Neural crest cell (in vitro differentiated cells): ENCODE results near the gene DNAJC13. TPM values are rescaled to one million over a fixed set of nuclear protein-coding genes. Genes with fewer than 3 reads are reported as not detected.
"Not testable (repeated sequence)": the region's sequence is repeated elsewhere in the genome, so short reads cannot be mapped to it uniquely, and the experiment has no call there.

ENCODE experiments used
- DNase-seq: peaks from one replicate; pipeline ENCODE4 v3.0.0; 2021; ENCODE audit warnings: low read depth, mixed read lengths, low spot score
- H3K27ac Mint-ChIP-seq: one replicate; pipeline ENCODE4 v1.8.0; 2021; ENCODE audit warnings: mild to moderate bottlenecking, mixed read lengths; ENCODE audit not compliant: unreplicated experiment
- H3K27me3 Mint-ChIP-seq: 2 replicates; pipeline ENCODE4 v1.8.0; 2021; ENCODE audit warnings: low read depth, mild to moderate bottlenecking, mixed read lengths
- H3K36me3 Mint-ChIP-seq: 2 replicates; pipeline ENCODE4 v1.8.0; 2021; ENCODE audit warnings: low read depth, mild to moderate bottlenecking, mixed read lengths
- H3K4me1 Mint-ChIP-seq: 2 replicates; pipeline ENCODE4 v1.8.0; 2021; ENCODE audit warnings: mixed read lengths
- H3K4me3 Mint-ChIP-seq: one replicate; pipeline ENCODE4 v1.8.0; 2021; ENCODE audit warnings: mild to moderate bottlenecking, mixed read lengths
- H3K9me3 Mint-ChIP-seq: 2 replicates; pipeline ENCODE4 v1.8.0; 2021; ENCODE audit warnings: mixed read lengths
- CTCF ChIP-seq: fragments of 200-600 bp; sonication (generic); conservative IDR thresholded peaks from 2 replicates; pipeline ENCODE4 v1.5.0; 2021; ENCODE audit warnings: antibody characterized with exemption, mild to moderate bottlenecking
- total RNA-seq: library from RNA; stranded (reverse); gene quantifications from 2 replicates; pipeline ENCODE4 v1.2.1, GENCODE V29; 2021

The DNAJC13 gene
- total RNA-seq, 1 donor from 2014 or later, result 36.0 TPM

- DNase-seq, result no peak
- Mint-ChIP-seq H3K9me3 (no peaks in the 10 kb centered on the region), H3K27me3 (no peaks in the 10 kb centered on the region), H3K4me3 (no peak overlapping the region), H3K4me1 (peaks cover 8% of the 10 kb centered on the region), H3K27ac (no peak overlapping the region), H3K36me3 (peaks cover 2% of the 10 kb centered on the region)
- no peak for TF ChIP-seq CTCF
These were observed 31.0 kb upstream of the DNAJC13 start for GRCh38 chr3:132386259-132386658.

- not testable (repeated sequence) for DNase-seq, H3K4me1 Mint-ChIP-seq, H3K4me3 Mint-ChIP-seq, H3K36me3 Mint-ChIP-seq, H3K27ac Mint-ChIP-seq, H3K9me3 Mint-ChIP-seq, H3K27me3 Mint-ChIP-seq
These were observed 24.6 kb upstream of the DNAJC13 start for GRCh38 chr3:132392675-132393074.

- no peak for TF ChIP-seq CTCF
- H3K27ac Mint-ChIP-seq, result no peak overlapping the region
- H3K36me3 Mint-ChIP-seq, result no peaks in the 10 kb centered on the region
- no peaks in the 10 kb centered on the region for H3K9me3 Mint-ChIP-seq
- DNase-seq, result no peak
- no peaks in the 10 kb centered on the region for H3K27me3 Mint-ChIP-seq
- no peaks in the 10 kb centered on the region for H3K4me1 Mint-ChIP-seq
- no peak overlapping the region for H3K4me3 Mint-ChIP-seq
These were observed 23.0 kb upstream of the DNAJC13 start for GRCh38 chr3:132394320-132394719.

- no peak for DNase-seq
- H3K27me3 Mint-ChIP-seq, result no peaks in the 10 kb centered on the region
These were observed 22.2 kb upstream of the DNAJC13 start for GRCh38 chr3:132395126-132395525.

GRCh38 chr3:132396255-132396654 is 21.0 kb upstream of the DNAJC13 start:
- no peak for TF ChIP-seq CTCF
- no peaks in the 10 kb centered on the region for H3K9me3 Mint-ChIP-seq
- no peaks in the 10 kb centered on the region for H3K36me3 Mint-ChIP-seq
- no peak overlapping the region for H3K27ac Mint-ChIP-seq
- no peaks in the 10 kb centered on the region for H3K4me1 Mint-ChIP-seq
- no peak overlapping the region for H3K4me3 Mint-ChIP-seq
- no peaks in the 10 kb centered on the region for H3K27me3 Mint-ChIP-seq
- DNase-seq, result no peak

More at GRCh38 chr3:132395126-132395525, 22.2 kb upstream of the DNAJC13 start:
- Mint-ChIP-seq H3K4me3 (no peak overlapping the region), H3K36me3 (no peaks in the 10 kb centered on the region), H3K27ac (no peak overlapping the region), H3K9me3 (no peaks in the 10 kb centered on the region), H3K4me1 (no peaks in the 10 kb centered on the region)
- TF ChIP-seq CTCF, result no peak

- H3K9me3 Mint-ChIP-seq, DNase-seq, H3K36me3 Mint-ChIP-seq, H3K27me3 Mint-ChIP-seq, H3K4me1 Mint-ChIP-seq, H3K27ac Mint-ChIP-seq, H3K4me3 Mint-ChIP-seq: not testable (repeated sequence)
These were observed 20.5 kb upstream of the DNAJC13 start for GRCh38 chr3:132396776-132397175.
